PC-3 (cell line): ENCODE measurements around the gene ITGA8. TPM values are rescaled to one million over a fixed set of nuclear protein-coding genes. Genes with fewer than 3 reads are reported as not detected.

Experiments used
- ATAC-seq: fragments of 200-7000 bp; cut with Tn5 transposase; 2 replicates; pipeline ENCODE4 v1.9.1; 2020; ENCODE audit warnings: mild to moderate bottlenecking, moderate library complexity
- BruUV-seq: library from RNA; stranded (reverse); fragments of 400-500 nt; replicated peaks from 2 replicates; lab custom pipeline; 2021; lab: Mats Ljungman, UMichigan
- CTCF ChIA-PET: fragments of 300-600 bp; sonication (Branson Sonifier 250); formaldehyde crosslinking; loops from one replicate; lab custom pipeline; 2022; ENCODE audit warnings: antibody characterized with exemption; lab: Charles Lee
- POLR2A ChIA-PET: fragments of 300-600 bp; sonication (Branson Sonifier 250); formaldehyde crosslinking; loops from one replicate; lab custom pipeline; 2022; ENCODE audit warnings: antibody characterized with exemption; ENCODE audit not compliant: unreplicated experiment; lab: Charles Lee
- DNase-seq: peaks from one replicate; pipeline ENCODE4 v3.0.0-alpha.2; 2015
- H2AFZ ChIP-seq: fragments of 300-600 bp; sonication (generic); 2 replicates; pipeline ENCODE4 v1.6.0; 2016; ENCODE audit warnings: antibody characterized with exemption, low read length
- H3F3A ChIP-seq: fragments of 300-600 bp; sonication (generic); one replicate; pipeline ENCODE4 v1.6.0; 2017; ENCODE audit warnings: antibody characterized with exemption, low read length, control low read depth, mild to moderate bottlenecking; ENCODE audit not compliant: unreplicated experiment
- H3K27ac ChIP-seq: fragments of 300-600 bp; sonication (generic); 2 replicates; pipeline ENCODE4 v1.5.1; 2016; ENCODE audit warnings: mild to moderate bottlenecking, low read length
- H3K27me3 ChIP-seq: fragments of 300-600 bp; sonication (generic); 2 replicates; pipeline ENCODE4 v1.6.1; 2016; ENCODE audit warnings: low read length, mixed read lengths
- H3K36me3 ChIP-seq: fragments of 300-600 bp; sonication (generic); 2 replicates; pipeline ENCODE4 v1.6.1; 2016; ENCODE audit warnings: low read depth, mixed run types, low read length, mixed read lengths
- H3K4me1 ChIP-seq: fragments of 300-600 bp; sonication (generic); 2 replicates; pipeline ENCODE4 v1.5.1; 2016; ENCODE audit warnings: low read length; ENCODE audit not compliant: insufficient read depth
- H3K4me2 ChIP-seq: fragments of 300-600 bp; sonication (generic); 2 replicates; pipeline ENCODE4 v1.6.0; 2016; ENCODE audit warnings: low read length
- H3K4me3 ChIP-seq: fragments of 300-600 bp; sonication (generic); 2 replicates; pipeline ENCODE4 v1.5.1; 2016; ENCODE audit warnings: mild to moderate bottlenecking, low read length, mixed read lengths
- H3K79me2 ChIP-seq: fragments of 300-600 bp; sonication (generic); 2 replicates; pipeline ENCODE4 v1.6.1; 2017; ENCODE audit warnings: low read length, mixed read lengths
- H3K9ac ChIP-seq: fragments of 300-600 bp; sonication (generic); 2 replicates; pipeline ENCODE4 v1.6.0; 2016; ENCODE audit warnings: mild to moderate bottlenecking, low read length
- H3K9me2 ChIP-seq: fragments of 300-600 bp; sonication (generic); replicated peaks from 2 replicates; pipeline ENCODE4 v1.6.1; 2016; ENCODE audit warnings: mixed run types, low read length, mixed read lengths
- H3K9me3 ChIP-seq: fragments of 300-600 bp; sonication (generic); 2 replicates; pipeline ENCODE4 v1.6.1; 2016; ENCODE audit warnings: low read length, mixed read lengths
- H4K20me1 ChIP-seq: fragments of 300-600 bp; sonication (generic); 2 replicates; pipeline ENCODE4 v1.6.1; 2016; ENCODE audit warnings: low read length, mixed read lengths
- CTCF ChIP-seq: fragments of 300-600 bp; sonication (generic); conservative IDR thresholded peaks from 2 replicates; pipeline ENCODE4 v1.5.1; 2017; ENCODE audit warnings: antibody characterized with exemption, low read depth, mild to moderate bottlenecking, low read length
- EZH2 ChIP-seq: fragments of 300-600 bp; sonication (generic); IDR thresholded peaks from one replicate; pipeline ENCODE4 v1.6.1; 2017; ENCODE audit warnings: antibody characterized with exemption, mild to moderate bottlenecking, low read length; ENCODE audit not compliant: unreplicated experiment
- EZH2phosphoT487 ChIP-seq: fragments of 300-600 bp; sonication (generic); IDR thresholded peaks from 2 replicates; pipeline ENCODE4 v1.6.1; 2018; ENCODE audit warnings: mild to moderate bottlenecking, antibody characterized with exemption, low read length, borderline replicate concordance
- intact Hi-C: fragments of 100-400 bp; cut with micrococcal nuclease; formaldehyde crosslinking; loops from 2 replicates; pipeline ENCODE4 v1.9.0; 2023
- total RNA-seq: library from RNA; depleted of rRNA; stranded (reverse); fragments of >200 nt; gene quantifications from 2 replicates; pipeline ENCODE4 v1.2.3, GENCODE V29; 2014

Gene ITGA8
- total RNA-seq, 1 experiment from 2014 or later, result not detected

DNA sequence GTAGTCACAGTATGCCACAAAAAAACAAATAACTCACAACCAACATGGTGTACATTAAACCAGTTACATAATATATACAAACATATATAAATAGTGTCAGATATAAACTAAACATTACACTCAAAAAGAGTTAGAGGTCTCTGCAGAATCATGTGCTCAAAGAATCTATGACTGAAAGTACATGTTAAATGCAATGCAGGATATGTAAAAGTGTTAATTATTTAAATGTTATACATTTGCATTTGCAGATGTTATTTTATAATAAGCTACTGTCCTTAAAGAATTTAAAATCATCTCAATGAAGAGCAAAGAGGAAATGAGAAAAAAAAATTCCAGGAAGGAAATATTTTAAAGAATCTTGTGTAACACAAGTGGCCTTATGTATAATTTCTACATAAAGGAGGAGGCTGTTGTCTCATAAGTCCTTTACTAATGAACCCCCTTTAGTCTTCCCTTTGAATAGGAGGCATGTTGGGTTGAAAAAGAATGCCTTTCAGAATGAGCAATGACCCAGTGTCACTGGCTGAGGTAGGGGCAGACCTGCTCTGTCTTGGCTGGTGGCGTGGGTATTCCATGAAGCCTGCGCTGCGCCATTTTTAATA lies 148.9 kb downstream of the ITGA8 start:
- no peak overlapping the region for H3K4me2 ChIP-seq
- no peaks in the 10 kb centered on the region for H4K20me1 ChIP-seq
- H3K9me3 ChIP-seq, result no peaks in the 10 kb centered on the region
- DNase-seq (no peak), ATAC-seq (no peak)
- H3K79me2 ChIP-seq, result no peaks in the 10 kb centered on the region
- no TSS peak for BruUV-seq
- ChIA-PET POLR2A (no interaction called here), CTCF (no interaction called here)
- intact Hi-C loops, result no loop called here
- H3K27ac ChIP-seq, result no peak overlapping the region
- H3K9me2 ChIP-seq, result no peaks in the 10 kb centered on the region
- no peaks in the 10 kb centered on the region for H3K4me1 ChIP-seq
- TF ChIP-seq EZH2phosphoT487 (no peak), EZH2 (no peak), CTCF (no peak)
- H3K36me3 ChIP-seq, result no peaks in the 10 kb centered on the region
- no peak overlapping the region for H2AFZ ChIP-seq
- no peak overlapping the region for H3K4me3 ChIP-seq
- no peaks in the 10 kb centered on the region for H3F3A ChIP-seq
- H3K9ac ChIP-seq, result no peak overlapping the region
- H3K27me3 ChIP-seq, result no peaks in the 10 kb centered on the region

DNA sequence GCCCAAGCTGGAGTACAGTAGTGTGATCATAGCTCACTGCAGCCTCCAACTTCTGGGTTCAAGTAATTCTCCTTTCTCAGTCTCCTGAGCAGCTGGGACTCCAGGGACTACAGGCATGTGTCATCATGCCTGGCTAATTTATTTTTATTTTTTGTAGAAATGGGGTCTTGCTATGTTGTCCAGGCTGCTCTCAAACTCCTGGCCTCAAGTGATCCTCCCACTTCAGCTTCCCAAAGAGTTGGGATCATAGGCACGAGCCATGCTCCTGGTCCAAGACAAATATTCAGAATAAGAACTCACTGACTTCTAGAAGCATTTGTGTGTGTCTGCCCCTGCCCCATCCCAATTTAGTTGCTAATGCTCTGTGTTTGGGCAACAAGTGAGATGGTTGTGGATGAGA lies 151.8 kb downstream of the ITGA8 start:
- no peaks in the 10 kb centered on the region for H4K20me1 ChIP-seq
- DNase-seq, result no peak
- no peak overlapping the region for H3K4me3 ChIP-seq
- BruUV-seq, result no TSS peak
- no peaks in the 10 kb centered on the region for H3F3A ChIP-seq
- ChIA-PET POLR2A (no interaction called here), CTCF (no interaction called here)
- H3K4me1 ChIP-seq, result no peaks in the 10 kb centered on the region
- no peaks in the 10 kb centered on the region for H3K79me2 ChIP-seq
- H3K36me3 ChIP-seq, result no peaks in the 10 kb centered on the region
- no peak overlapping the region for H3K9ac ChIP-seq
- H3K27me3 ChIP-seq, result no peaks in the 10 kb centered on the region
- H3K9me2 ChIP-seq, result no peaks in the 10 kb centered on the region
- H3K4me2 ChIP-seq, result no peak overlapping the region
- H3K9me3 ChIP-seq, result no peaks in the 10 kb centered on the region
- intact Hi-C loops, result no loop called here
- H3K27ac ChIP-seq, result no peak overlapping the region
- no peak for ATAC-seq
- TF ChIP-seq EZH2phosphoT487, result no peak
- TF ChIP-seq EZH2, result no peak
- TF ChIP-seq CTCF, result no peak
- H2AFZ ChIP-seq, result no peak overlapping the region

DNA sequence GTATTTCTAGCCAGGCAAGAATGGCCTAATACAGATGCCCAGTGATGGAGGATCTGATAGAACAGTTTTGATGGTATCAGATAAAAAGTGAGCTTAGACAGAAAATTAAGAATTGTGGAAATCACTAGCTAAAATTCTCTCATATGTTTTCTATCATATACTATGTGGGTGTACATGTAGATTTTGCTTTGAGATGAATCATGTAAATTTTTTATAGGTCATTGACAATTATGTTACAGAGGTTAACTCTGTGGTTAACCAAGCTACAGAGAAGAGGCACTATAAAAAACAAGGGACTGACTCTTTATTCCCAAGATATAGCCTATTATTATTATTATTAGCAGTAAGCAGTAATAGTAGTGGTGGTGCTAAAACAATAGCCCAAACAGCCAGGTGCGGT lies 156.5 kb downstream of the ITGA8 start:
- CTCF ChIA-PET, result interaction anchor here (0.5 kb wide), 1 partner anchor 130 kb away, joined by 3 read pairs; no protein-coding TSS in a partner anchor
- POLR2A ChIA-PET, result no interaction called here
- Histone ChIP-seq H3K79me2 (no peaks in the 10 kb centered on the region), H3K9me3 (no peaks in the 10 kb centered on the region), H4K20me1 (no peaks in the 10 kb centered on the region), H3F3A (no peaks in the 10 kb centered on the region), H3K4me1 (no peaks in the 10 kb centered on the region), H3K36me3 (no peaks in the 10 kb centered on the region), H3K4me3 (no peak overlapping the region), H3K27me3 (no peaks in the 10 kb centered on the region; the same call in 1 of the 2 replicates), H2AFZ (no peak overlapping the region), H3K9ac (no peak overlapping the region), H3K9me2 (no peaks in the 10 kb centered on the region), H3K27ac (no peak overlapping the region), H3K4me2 (no peak overlapping the region)
- no peak for ATAC-seq
- no peak for DNase-seq
- TF ChIP-seq EZH2 (no peak), EZH2phosphoT487 (no peak), CTCF (no peak)
- intact Hi-C loops, result no loop called here
- no TSS peak for BruUV-seq
